Superior temporal gyrus (tissue), 1 donor: ENCODE data around the gene PHC1.
"Not testable (repeated sequence)": the region's sequence is repeated elsewhere in the genome, so short reads cannot be mapped to it uniquely, and the experiment has no call there.

Experiments used
- DNase-seq: peaks from one replicate; pipeline ENCODE4 v3.0.0-alpha.2; 2016; ENCODE audit errors: extremely low spot score

PHC1 gene

GRCh38 chr12:8911606-8912268, 2.6 kb upstream of the PHC1 start:
- no peak for DNase-seq

- DNase-seq, result no peak
Measured at GRCh38 chr12:8912914-8913313, 1.4 kb upstream of the PHC1 start.

- no peak for DNase-seq
Measured at GRCh38 chr12:8913702-8914032, 642 bp upstream of the PHC1 start.

GRCh38 chr12:8914716-8915526, 612 bp downstream of the PHC1 start:
- peak; percentile 40 for DNase-seq

GRCh38 chr12:8916154-8916553, 1.8 kb downstream of the PHC1 start:
- peak; percentile 18 for DNase-seq

GRCh38 chr12:8917031-8917430, 2.7 kb downstream of the PHC1 start:
- no peak for DNase-seq

GRCh38 chr12:8917751-8918150, 3.4 kb downstream of the PHC1 start:
- no peak for DNase-seq

GRCh38 chr12:8919643-8920042, 5.3 kb downstream of the PHC1 start:
- DNase-seq, result not testable (repeated sequence)

- DNase-seq, result no peak
Measured at GRCh38 chr12:8922544-8922943, 8.2 kb downstream of the PHC1 start.

GRCh38 chr12:8930655-8931323, 16.5 kb downstream of the PHC1 start:
- DNase-seq, result not testable (repeated sequence)

GRCh38 chr12:8932464-8932863, 18.2 kb downstream of the PHC1 start:
- DNase-seq, result not testable (repeated sequence)

GRCh38 chr12:8934080-8934479, 19.8 kb downstream of the PHC1 start:
- DNase-seq, result not testable (repeated sequence)

GRCh38 chr12:8936735-8937134, 22.4 kb downstream of the PHC1 start:
- no peak for DNase-seq

GRCh38 chr12:8937842-8938442, 23.6 kb downstream of the PHC1 start:
- not testable (repeated sequence) for DNase-seq

GRCh38 chr12:8941691-8942478, 27.6 kb downstream of the PHC1 start:
- DNase-seq, result no peak

GRCh38 chr12:8943565-8944186, 29.4 kb downstream of the PHC1 start:
- no peak for DNase-seq

- DNase-seq, result no peak
Measured at GRCh38 chr12:8946733-8947132, 32.4 kb downstream of the PHC1 start.

GRCh38 chr12:8947737-8948136, 33.4 kb downstream of the PHC1 start:
- no peak for DNase-seq

GRCh38 chr12:8948701-8949341, 34.5 kb downstream of the PHC1 start:
- DNase-seq, result no peak

GRCh38 chr12:8949342-8950220, 35.3 kb downstream of the PHC1 start, which contains the start of gene M6PR:
TSS of gene M6PR (minus strand) at chr12:8949645. CDS start at chr12:8946404, 3,241 bp downstream.
- peak; percentile 99 for DNase-seq
